GM23338 (cell line): ENCODE results near the gene EDEM3. TPM values are rescaled to one million over a fixed set of nuclear protein-coding genes. Genes with fewer than 3 reads are reported as not detected.

ENCODE experiments used
- ATAC-seq: fragments of 200-7000 bp; cut with Tn5 transposase; 3 replicates; pipeline ENCODE4 v1.9.1; 2020
- DNase-seq: peaks from one replicate; pipeline ENCODE4 v3.0.0-alpha.2; 2015; ENCODE audit warnings: low spot score
- H2AFZ ChIP-seq: fragments of 200-600 bp; sonication (generic); 2 replicates; pipeline ENCODE4 v1.8.0; 2016; ENCODE audit warnings: antibody characterized with exemption, mild to moderate bottlenecking, moderate library complexity
- H3F3A ChIP-seq: fragments of 200-600 bp; sonication (generic); replicated peaks from 2 replicates; pipeline ENCODE4 v1.8.0; 2017; ENCODE audit warnings: antibody characterized with exemption, mixed run types, low read depth
- H3K27ac ChIP-seq: fragments of 200-600 bp; sonication (generic); 2 replicates; pipeline ENCODE4 v1.6.1; 2016; ENCODE audit warnings: low read depth
- H3K27me3 ChIP-seq: fragments of 200-600 bp; sonication (generic); 2 replicates; pipeline ENCODE4 v1.8.0; 2016; ENCODE audit warnings: mild to moderate bottlenecking, mixed run types, moderate library complexity; ENCODE audit not compliant: insufficient read depth
- H3K36me3 ChIP-seq: fragments of 200-600 bp; sonication (generic); 2 replicates; pipeline ENCODE4 v1.8.0; 2016; ENCODE audit warnings: mild to moderate bottlenecking; ENCODE audit not compliant: insufficient read depth
- H3K4me1 ChIP-seq: fragments of 200-600 bp; sonication (generic); 2 replicates; pipeline ENCODE4 v1.8.0; 2016; ENCODE audit warnings: mild to moderate bottlenecking, moderate library complexity; ENCODE audit not compliant: insufficient read depth
- H3K4me2 ChIP-seq: fragments of 200-600 bp; sonication (generic); 2 replicates; pipeline ENCODE4 v1.7.1; 2017; ENCODE audit warnings: mixed run types
- H3K4me3 ChIP-seq: fragments of 200-600 bp; sonication (generic); 2 replicates; pipeline ENCODE4 v1.6.1; 2016; ENCODE audit warnings: mixed run types
- H3K79me2 ChIP-seq: fragments of 200-600 bp; sonication (generic); replicated peaks from 2 replicates; pipeline ENCODE4 v1.8.0; 2017; ENCODE audit warnings: mild to moderate bottlenecking; ENCODE audit not compliant: insufficient read depth
- H3K9me2 ChIP-seq: fragments of 200-600 bp; sonication (generic); 2 replicates; pipeline ENCODE4 v1.8.0; 2017; ENCODE audit not compliant: insufficient read depth
- H4K20me1 ChIP-seq: fragments of 200-600 bp; sonication (generic); replicated peaks from 2 replicates; pipeline ENCODE4 v1.8.0; 2017; ENCODE audit warnings: mild to moderate bottlenecking; ENCODE audit not compliant: insufficient read depth
- H3K27ac Mint-ChIP-seq: 2 replicates; pipeline ENCODE4 v1.8.0; 2020; ENCODE audit warnings: inconsistent platforms, mild to moderate bottlenecking, moderate library complexity, mixed read lengths
- H3K27me3 Mint-ChIP-seq: 3 replicates; pipeline ENCODE4 v1.8.0; 2022; ENCODE audit warnings: low read depth, mild to moderate bottlenecking, moderate library complexity, mixed read lengths, inconsistent platforms; ENCODE audit not compliant: insufficient read depth, poor library complexity
- H3K36me3 Mint-ChIP-seq: 3 replicates; pipeline ENCODE4 v1.8.0; 2021; ENCODE audit warnings: low read depth, mild to moderate bottlenecking, inconsistent platforms, moderate library complexity, mixed read lengths
- H3K4me1 Mint-ChIP-seq: 3 replicates; pipeline ENCODE4 v1.8.0; 2020; ENCODE audit warnings: mild to moderate bottlenecking, inconsistent platforms, mixed read lengths
- H3K4me3 Mint-ChIP-seq: 3 replicates; pipeline ENCODE4 v1.8.0; 2021; ENCODE audit warnings: moderate library complexity, mild to moderate bottlenecking, inconsistent platforms, mixed read lengths
- H3K9me3 Mint-ChIP-seq: 3 replicates; pipeline ENCODE4 v1.8.0; 2020; ENCODE audit warnings: moderate library complexity, mild to moderate bottlenecking, inconsistent platforms, mixed read lengths
- EZH2 ChIP-seq: fragments of 200-600 bp; sonication (generic); IDR thresholded peaks from one replicate; pipeline ENCODE4 v1.8.0; 2017; ENCODE audit warnings: antibody characterized with exemption, mild to moderate bottlenecking, low read depth; ENCODE audit not compliant: unreplicated experiment
- EZH2phosphoT487 ChIP-seq: fragments of 200-600 bp; sonication (generic); IDR thresholded peaks from one replicate; pipeline ENCODE4 v1.8.1; 2018; ENCODE audit warnings: antibody characterized with exemption; ENCODE audit not compliant: unreplicated experiment
- NANOG ChIP-seq: IDR thresholded peaks from 2 replicates; pipeline ENCODE4 v1.6.1; 2016; ENCODE audit warnings: antibody characterized with exemption, borderline replicate concordance
- REST ChIP-seq: IDR thresholded peaks from one replicate; pipeline ENCODE4 v1.6.1; 2018; ENCODE audit warnings: antibody characterized with exemption; ENCODE audit not compliant: unreplicated experiment
- ZNF331 ChIP-seq: fragments of 250-450 bp; sonication (Bioruptor Pico); IDR thresholded peaks from 2 replicates; pipeline ENCODE4 v1.5.0; 2020; ENCODE audit warnings: low read depth, mild to moderate bottlenecking, moderate library complexity
- ZNF462 ChIP-seq: fragments of 250-450 bp; sonication (Bioruptor Pico); IDR thresholded peaks from 2 replicates; pipeline ENCODE4 v1.5.0; 2020; ENCODE audit warnings: mild to moderate bottlenecking, moderate library complexity
- polyA plus RNA-seq: library from polyadenylated mRNA; unstranded; fragments of >200 nt; fragmentation: Nextera tagmentation; extraction: Ambion mirVana; gene quantifications from 2 replicates; pipeline ENCODE4 v1.2.1, GENCODE V29; 2016
- total RNA-seq: library from RNA; depleted of rRNA; stranded (reverse); fragments of >200 nt; shearing (Covaris generic); gene quantifications from 2 replicates; pipeline ENCODE4 v1.2.3, GENCODE V29; 2014

The EDEM3 gene
- total and polyA plus RNA-seq, 2 experiments from 2014 or later = 4.8 to 11.5 TPM

GRCh38 chr1:184792450-184792969 lies 37.9 kb upstream of the EDEM3 start (continued):
- TF ChIP-seq ZNF462 (CRISPR knock-in tag) (no peak), ZNF331 (CRISPR knock-in tag) (no peak), EZH2phosphoT487 (no peak), REST (no peak)

DNA sequence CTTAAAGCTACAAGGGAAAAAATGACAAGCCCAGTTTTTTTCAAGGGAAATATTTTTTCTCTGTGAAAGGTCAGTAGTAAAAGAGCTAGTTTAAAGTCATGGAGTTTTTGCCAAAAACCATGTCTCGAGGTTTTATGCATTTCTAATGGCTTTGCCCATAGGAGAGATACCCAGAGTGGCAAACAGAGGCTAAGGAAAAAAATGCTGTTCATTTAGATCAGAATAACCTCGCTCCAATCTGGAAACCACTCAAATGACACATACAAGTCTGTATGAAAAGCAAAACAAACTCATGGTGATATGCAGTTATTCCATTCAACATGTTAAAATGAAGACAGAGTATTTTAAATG lies 36.9 kb upstream of the EDEM3 start:
- H3K79me2 ChIP-seq = no peaks in the 10 kb centered on the region
- H3K4me3 Mint-ChIP-seq = no peak overlapping the region
- peaks cover 8% of the 10 kb centered on the region for H3K4me1 ChIP-seq
- no peaks in the 10 kb centered on the region for H4K20me1 ChIP-seq
- DNase-seq = no peak
- no peak overlapping the region for H3K4me3 ChIP-seq
- no peak overlapping the region for H3K4me2 ChIP-seq
- peaks cover 4% of the 10 kb centered on the region for H3K27me3 Mint-ChIP-seq
- peaks cover 5% of the 10 kb centered on the region; the same call in 1 of the 3 replicates for H3K36me3 Mint-ChIP-seq
- H3F3A ChIP-seq = no peaks in the 10 kb centered on the region
- H3K27ac Mint-ChIP-seq = no peak overlapping the region
- peaks cover 5% of the 10 kb centered on the region; the same call in 1 of the 2 replicates for H3K9me2 ChIP-seq
- H3K9me3 Mint-ChIP-seq = no peaks in the 10 kb centered on the region
- H2AFZ ChIP-seq = no peak overlapping the region
- no peaks in the 10 kb centered on the region for H3K27me3 ChIP-seq
- ATAC-seq = no peak
- H3K4me1 Mint-ChIP-seq = peaks cover 13% of the 10 kb centered on the region
- no peak overlapping the region for H3K27ac ChIP-seq
- no peaks in the 10 kb centered on the region for H3K36me3 ChIP-seq
- TF ChIP-seq EZH2phosphoT487 = no peak
- TF ChIP-seq EZH2 = no peak
- no peak for TF ChIP-seq REST
- no peak for TF ChIP-seq NANOG
